Erythroblast (primary cell): ENCODE data around the gene MORC2.

ENCODE experiments used
- GATA1 ChIP-seq: IDR thresholded peaks from 2 replicates; pipeline ENCODE4 v1.6.1; 2011; ENCODE audit warnings: low read depth, mild to moderate bottlenecking, control low read depth, low read length, moderate library complexity
- POLR2A ChIP-seq: IDR thresholded peaks from 2 replicates; pipeline ENCODE4 v1.6.1; 2011; ENCODE audit warnings: mild to moderate bottlenecking, low read length

GRCh38 chr22:30927806-30928205 lies 40.8 kb downstream of the MORC2 start:
- TF ChIP-seq POLR2A: no peak
- no peak for TF ChIP-seq GATA1
